HG02981 (cell line): Measurements from ENCODE around the gene PDE1C.
"Not testable (repeated sequence)": the region's sequence is repeated elsewhere in the genome, so short reads cannot be mapped to it uniquely, and the experiment has no call there.

Experiments
- ATAC-seq: cut with Tn5 transposase; IDR thresholded peaks from one replicate; pipeline ENCODE4 v1.9.1; 2021; ENCODE audit warnings: mild to moderate bottlenecking, moderate library complexity; ENCODE audit not compliant: unreplicated experiment

PDE1C gene

DNA sequence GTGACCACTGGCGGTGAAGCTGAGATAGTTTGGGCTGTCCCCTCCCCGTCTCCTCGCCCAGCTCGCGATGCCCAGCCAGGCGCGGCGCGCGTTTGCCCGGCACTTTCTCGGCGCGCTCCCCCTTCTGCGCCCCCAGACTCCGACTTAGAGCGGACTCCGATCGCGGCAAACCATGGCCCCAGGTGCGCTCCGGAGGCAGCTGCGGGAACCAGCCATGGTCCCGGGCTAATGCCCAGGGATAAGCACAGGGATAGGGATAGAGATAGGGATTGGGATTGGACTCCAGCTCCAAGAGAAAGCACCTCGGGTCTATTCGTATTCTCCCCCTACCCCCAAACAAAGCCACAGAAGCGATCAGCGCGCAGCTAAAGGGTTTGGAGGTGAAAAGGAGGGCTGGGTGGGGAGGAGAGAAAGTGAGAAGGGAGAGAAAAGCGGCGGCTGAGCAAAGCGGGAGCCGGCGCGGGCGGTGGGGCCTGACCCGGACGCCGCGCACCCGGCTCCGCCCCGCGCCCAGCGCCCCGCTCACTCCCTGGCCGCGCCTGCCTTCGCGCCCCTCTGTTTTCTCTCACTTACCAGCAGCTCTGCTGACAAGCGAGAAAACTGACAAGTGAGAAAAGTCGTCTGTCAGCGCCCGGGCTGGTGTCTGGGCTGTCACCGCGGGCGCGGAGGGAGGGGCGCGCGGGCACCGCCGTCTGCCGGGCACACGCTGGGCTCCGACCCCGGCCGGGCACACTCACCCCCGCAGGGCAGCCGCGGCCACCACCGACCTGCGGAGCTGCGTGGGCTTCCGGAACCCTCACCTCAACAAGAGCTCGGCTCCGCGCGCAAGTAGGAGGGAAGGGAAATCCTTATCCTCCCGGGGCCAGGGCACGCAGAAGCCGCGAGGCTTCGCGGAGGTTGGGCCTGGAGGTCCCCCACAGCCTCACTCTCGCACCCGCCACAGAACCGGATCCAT lies at the start of gene PDE1C:
Gene PDE1C (minus strand): TSS at position 2 of the 955 bp plus-strand sequence.
- no peak for ATAC-seq

- no peak for ATAC-seq
Measured at GRCh38 chr7:32119790-32120196, 49.6 kb upstream of the PDE1C start.

- ATAC-seq, result no peak
Measured at GRCh38 chr7:32117837-32118236, 47.6 kb upstream of the PDE1C start.

GRCh38 chr7:32116436-32116835 lies 46.2 kb upstream of the PDE1C start:
- ATAC-seq, result no peak

DNA sequence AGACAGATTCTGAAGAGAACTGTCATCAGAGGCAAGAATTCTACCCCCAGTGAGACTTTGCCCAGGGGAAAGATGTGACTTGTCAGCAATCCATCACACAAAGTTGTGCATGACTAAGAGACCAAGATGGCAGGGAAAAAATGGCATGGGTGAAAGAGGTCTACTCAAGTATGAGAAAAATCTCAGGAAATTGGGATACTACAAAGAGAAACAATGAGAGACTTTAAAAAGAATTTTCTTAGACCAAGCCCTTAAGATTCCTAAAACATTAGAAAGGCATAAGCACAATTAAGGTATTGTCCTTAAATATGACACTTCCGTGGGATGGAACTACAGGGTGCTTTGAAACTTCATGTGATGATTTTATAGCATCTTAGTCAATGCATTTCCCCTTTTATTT lies 45.6 kb upstream of the PDE1C start:
- ATAC-seq, result no peak

DNA sequence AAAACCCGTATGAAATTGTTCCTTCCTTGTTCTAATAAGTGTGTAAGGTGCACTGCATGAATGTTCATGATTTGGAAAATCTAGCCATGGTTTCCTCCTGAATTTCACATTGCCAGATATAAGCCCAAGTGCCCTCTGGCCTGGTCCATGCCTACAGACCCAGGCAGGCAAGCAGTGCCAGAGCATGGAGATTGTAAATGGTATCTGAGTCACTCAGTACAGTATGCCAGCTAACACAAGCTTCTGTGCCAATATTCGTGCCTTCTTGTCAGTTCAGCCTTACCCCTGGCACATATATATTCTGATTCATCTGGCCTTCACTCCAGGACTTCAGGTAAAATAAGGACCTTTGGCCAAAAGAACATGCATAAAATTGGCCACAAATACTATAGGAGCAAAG lies 38.4 kb upstream of the PDE1C start:
- no peak for ATAC-seq

- ATAC-seq, result no peak
Measured at GRCh38 chr7:32104766-32105165, 34.6 kb upstream of the PDE1C start.

GRCh38 chr7:32103361-32103760 lies 33.2 kb upstream of the PDE1C start:
- no peak for ATAC-seq

DNA sequence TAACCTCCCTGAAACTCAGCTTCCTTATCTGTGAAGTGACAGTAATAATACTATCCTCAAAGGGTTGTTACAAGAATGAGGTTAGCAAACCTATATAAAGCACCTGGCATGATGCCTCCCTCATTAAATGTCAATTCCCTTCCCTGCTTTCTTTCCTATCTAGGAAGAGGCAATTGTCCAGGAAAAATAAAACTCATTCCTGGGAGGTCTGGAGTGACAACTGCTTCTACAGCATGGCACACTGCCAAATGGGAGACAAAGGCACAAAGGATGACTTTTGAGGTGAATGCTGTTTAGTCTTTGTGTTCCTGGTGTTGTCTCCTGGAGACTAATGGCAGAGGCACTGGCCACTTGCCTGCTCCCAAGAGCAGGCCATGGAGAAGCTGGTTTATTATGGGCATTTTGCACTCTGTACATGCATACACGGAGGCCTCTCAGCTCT lies 32.2 kb upstream of the PDE1C start:
- no peak for ATAC-seq

DNA sequence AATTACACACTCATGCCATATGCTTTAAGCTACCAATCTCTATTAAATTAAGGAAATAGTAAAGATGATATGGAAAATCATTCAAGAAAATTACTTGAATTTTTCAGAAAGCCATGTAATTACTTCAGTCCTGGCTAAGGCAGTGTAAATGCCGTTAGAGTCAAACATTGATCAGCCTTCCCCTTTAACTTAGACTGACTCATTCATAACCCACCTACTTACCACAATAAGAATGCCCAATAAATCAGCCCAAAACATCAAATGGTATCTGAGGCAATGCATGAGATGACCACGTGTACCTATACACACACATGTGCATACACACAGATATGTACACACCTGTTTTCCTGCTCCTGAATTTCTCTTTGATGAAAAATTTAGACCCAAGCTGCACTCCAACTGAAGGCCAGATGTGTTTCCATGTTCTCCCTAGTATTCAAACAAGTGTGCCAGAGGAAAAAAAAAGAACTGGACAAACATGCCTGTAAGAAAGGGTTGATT lies 30.2 kb upstream of the PDE1C start:
- ATAC-seq, result no peak

- ATAC-seq, result no peak
Measured at GRCh38 chr7:32094516-32094915, 24.3 kb upstream of the PDE1C start.

GRCh38 chr7:32093415-32094408 lies 23.5 kb upstream of the PDE1C start:
- no peak for ATAC-seq

GRCh38 chr7:32092346-32092745 lies 22.1 kb upstream of the PDE1C start:
- no peak for ATAC-seq

- ATAC-seq, result no peak
Measured at GRCh38 chr7:32091608-32092210, 21.5 kb upstream of the PDE1C start.

DNA sequence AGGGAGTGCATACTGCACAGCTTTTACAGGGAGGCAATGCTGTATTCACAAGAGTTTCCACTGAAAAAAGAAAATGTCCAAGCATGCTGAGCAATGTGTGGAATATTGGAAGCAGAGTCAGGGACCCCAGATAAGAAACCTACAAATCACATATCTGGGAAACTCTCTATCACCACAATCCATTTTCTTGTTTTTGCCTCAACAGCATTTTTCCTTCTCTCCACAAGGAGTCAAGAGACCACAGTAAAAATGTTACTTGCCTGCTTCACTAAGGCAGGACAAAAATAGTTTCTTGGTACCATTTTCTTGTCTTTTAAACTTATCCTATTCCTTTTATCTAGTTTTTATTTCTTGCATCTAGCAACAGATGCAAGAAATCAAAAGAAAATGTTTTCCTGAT lies 19.5 kb upstream of the PDE1C start:
- ATAC-seq, result no peak

- no peak for ATAC-seq
Measured at GRCh38 chr7:32089256-32089655, 19.0 kb upstream of the PDE1C start.

DNA sequence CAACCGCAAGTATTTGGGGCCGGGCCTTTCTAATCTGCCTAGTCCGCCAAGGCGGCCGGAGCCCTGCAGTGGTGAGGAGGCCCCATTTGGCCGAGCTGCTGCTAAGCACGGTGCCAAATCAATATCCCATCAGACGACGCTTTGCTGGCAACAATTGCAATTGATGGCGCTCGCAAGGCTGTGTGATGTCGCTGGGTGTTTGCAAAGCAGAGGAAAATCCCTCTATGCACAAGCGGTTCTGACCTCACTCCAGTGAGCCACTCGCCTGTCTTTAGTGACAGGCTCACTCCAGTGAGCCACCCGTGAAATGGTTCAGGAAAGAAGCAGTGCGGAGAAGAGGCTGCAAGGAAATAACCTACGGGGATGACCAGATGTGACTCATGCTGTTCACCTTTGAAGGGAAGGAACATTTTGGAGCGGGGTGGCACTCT lies 18.3 kb upstream of the PDE1C start:
- ATAC-seq, result no peak

- ATAC-seq, result no peak
Measured at GRCh38 chr7:32079510-32079909, 9.3 kb upstream of the PDE1C start.

- no peak for ATAC-seq
Measured at GRCh38 chr7:32078824-32079223, 8.6 kb upstream of the PDE1C start.

DNA sequence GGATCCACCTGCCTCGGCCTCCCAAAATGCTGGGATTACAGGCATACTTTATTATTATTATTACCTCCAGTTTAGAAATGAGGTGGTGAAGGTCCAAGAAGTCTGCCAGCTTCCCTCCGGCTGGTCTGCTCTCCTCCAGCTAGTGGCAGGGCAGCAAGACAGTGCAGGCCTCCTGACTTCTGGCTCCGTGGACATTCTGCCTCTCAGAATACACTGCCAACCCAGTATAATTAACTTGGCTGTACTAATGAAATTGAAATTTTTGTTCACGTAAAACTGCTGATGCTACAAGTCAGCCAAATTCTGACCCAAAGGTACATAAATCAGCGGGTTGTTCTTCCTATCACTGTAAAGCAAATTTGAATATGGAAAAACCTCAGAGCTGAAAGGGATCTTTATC lies 7.6 kb upstream of the PDE1C start:
- no peak for ATAC-seq

- not testable (repeated sequence) for ATAC-seq
Measured at GRCh38 chr7:32076802-32077201, 6.6 kb upstream of the PDE1C start.
